GM12801 (cell line): ENCODE results near the gene LIN28A.

ENCODE experiments used
- CTCF ChIP-seq: IDR thresholded peaks from one replicate; pipeline ENCODE4 v1.5.1; 2011; ENCODE audit warnings: control low read depth; ENCODE audit not compliant: insufficient read length; ENCODE audit errors: extremely low read depth

LIN28A gene

GRCh38 chr1:26471498-26472319 lies 61.1 kb downstream of the LIN28A start:
- TF ChIP-seq CTCF, result no peak

- TF ChIP-seq CTCF, result no peak
These were observed 61.8 kb downstream of the LIN28A start, which contains the start of gene HMGN2 for GRCh38 chr1:26472320-26472900. HMGN2 (plus strand) TSS chr1:26472440; CDS start chr1:26472613, 173 bp downstream.

- no peak for TF ChIP-seq CTCF
These were observed 62.6 kb downstream of the LIN28A start for GRCh38 chr1:26472901-26473845.

GRCh38 chr1:26474818-26475217 lies 64.2 kb downstream of the LIN28A start:
- TF ChIP-seq CTCF, result no peak

- TF ChIP-seq CTCF, result no peak
These were observed 65.4 kb downstream of the LIN28A start for GRCh38 chr1:26475989-26476388.

GRCh38 chr1:26476958-26477357 lies 66.3 kb downstream of the LIN28A start:
- TF ChIP-seq CTCF, result no peak
